Breast epithelium (tissue), 4 donors: Measurements from ENCODE around the gene TNFSF9. TPM values are rescaled to one million over a fixed set of nuclear protein-coding genes. Genes with fewer than 3 reads are reported as not detected.
"Not testable (repeated sequence)": the region's sequence is repeated elsewhere in the genome, so short reads cannot be mapped to it uniquely, and the experiment has no call there.

Experiments
- DNase-seq, 2 donors: peaks; one replicate each; pipeline ENCODE4 v3.0.0-alpha.2; 2019; ENCODE audit warnings: low spot score in 2 of 2
- H3K27ac ChIP-seq, 2 donors: fragments of 200-600 bp; sonication (generic) in 1 of 2; one replicate each; pipeline ENCODE4 v1.5.1; 2016 to 2019; ENCODE audit warnings: mild to moderate bottlenecking in 1 of 2
- H3K27me3 ChIP-seq, 2 donors: fragments of 200-600 bp; sonication (generic) in 1 of 2; one replicate each; pipeline versions ENCODE4 v1.5.1 to v1.6.0; 2017 to 2019; ENCODE audit warnings: control low read depth in 1 of 2, mild to moderate bottlenecking in 1 of 2
- H3K36me3 ChIP-seq: fragments of 200-600 bp; one replicate; pipeline ENCODE4 v1.5.1; 2019
- H3K4me1 ChIP-seq, 2 donors: fragments of 200-600 bp; sonication (generic); one replicate each; pipeline ENCODE4 v1.5.1; 2016 to 2019; ENCODE audit warnings: control low read depth in 1 of 2
- H3K4me3 ChIP-seq, 3 donors: fragments of 200-600 bp; sonication (generic); 1 replicate in 2 of 3; 2 replicates in 1 of 3; pipeline ENCODE4 v1.5.1; 2016 to 2019; ENCODE audit warnings: mild to moderate bottlenecking in 3 of 3, moderate library complexity in 2 of 3
- H3K9me3 ChIP-seq, 2 donors: fragments of 200-600 bp; sonication (generic) in 1 of 2; one replicate each; pipeline ENCODE4 v1.5.1; 2016 to 2019; ENCODE audit warnings: control low read depth in 1 of 2
- CTCF ChIP-seq, 3 donors: fragments of 450-650 bp; IDR thresholded peaks; one replicate each; pipeline ENCODE4 v1.5.1; 2016 to 2017; ENCODE audit warnings: antibody characterized with exemption in 3 of 3, mild to moderate bottlenecking in 3 of 3, moderate library complexity in 3 of 3
- POLR2A ChIP-seq: fragments of 450-650 bp; IDR thresholded peaks from one replicate; pipeline ENCODE4 v1.6.1; 2016; ENCODE audit warnings: antibody characterized with exemption, mild to moderate bottlenecking, moderate library complexity
- POLR2AphosphoS5 ChIP-seq, 3 donors: sonication (generic); formaldehyde crosslinking; IDR thresholded peaks; one replicate each; pipeline ENCODE4 v1.6.1; 2017; ENCODE audit warnings: antibody characterized with exemption in 3 of 3
- intact Hi-C: fragments of 100-400 bp; cut with DNase I; formaldehyde crosslinking; loops from one replicate; pipeline ENCODE4 v1.15.1; 2023; ENCODE audit warnings: low total_unique reads
- total RNA-seq, 3 donors: library from RNA; depleted of rRNA; stranded (reverse); fragments of >200 nt; gene quantifications; one replicate each; pipeline ENCODE4 v1.1.0, GENCODE V29; 2016

TNFSF9 gene
- total RNA-seq, 3 donors from 2014 or later, result 0.33 to 1.6 (median 0.44) TPM

DNA sequence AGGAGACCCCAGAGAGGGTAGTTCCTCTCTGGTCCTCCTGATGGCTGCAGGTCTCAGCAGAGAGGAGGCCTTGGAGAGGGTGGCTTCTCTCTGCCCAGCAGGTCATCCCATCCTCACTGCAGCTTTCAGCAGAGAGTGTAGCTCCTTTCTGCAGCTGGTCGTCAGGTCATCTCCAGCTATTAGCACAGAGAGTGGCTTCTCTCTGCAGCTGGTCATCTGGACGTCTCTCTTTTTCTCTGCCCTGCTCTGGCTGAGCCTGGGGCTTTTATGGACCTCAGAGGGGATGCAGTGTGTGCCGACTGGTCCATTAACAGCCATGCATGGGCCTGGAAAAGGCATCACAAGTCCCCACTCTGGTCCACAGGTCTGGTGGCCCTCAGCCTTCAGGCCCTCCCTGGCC is 20.3 kb downstream of the TNFSF9 start:
- no peak for TF ChIP-seq POLR2AphosphoS5 (IDR thresholded peaks at IDR 0.05)
- TF ChIP-seq POLR2A, result no peak
- no peak for TF ChIP-seq CTCF (IDR thresholded peaks at IDR 0.05)
- Histone ChIP-seq H3K4me1 (no peaks in the 10 kb centered on the region), H3K27ac (no peak overlapping the region), H3K9me3 (peaks cover 0 to 3% of the 10 kb centered on the region in 2 donors), H3K4me3 (no peak overlapping the region), H3K36me3 (no peaks in the 10 kb centered on the region), H3K27me3 (peaks cover 0 to 13% of the 10 kb centered on the region in 2 donors)
- intact Hi-C loops, result no loop called here
- no peak for DNase-seq

DNA sequence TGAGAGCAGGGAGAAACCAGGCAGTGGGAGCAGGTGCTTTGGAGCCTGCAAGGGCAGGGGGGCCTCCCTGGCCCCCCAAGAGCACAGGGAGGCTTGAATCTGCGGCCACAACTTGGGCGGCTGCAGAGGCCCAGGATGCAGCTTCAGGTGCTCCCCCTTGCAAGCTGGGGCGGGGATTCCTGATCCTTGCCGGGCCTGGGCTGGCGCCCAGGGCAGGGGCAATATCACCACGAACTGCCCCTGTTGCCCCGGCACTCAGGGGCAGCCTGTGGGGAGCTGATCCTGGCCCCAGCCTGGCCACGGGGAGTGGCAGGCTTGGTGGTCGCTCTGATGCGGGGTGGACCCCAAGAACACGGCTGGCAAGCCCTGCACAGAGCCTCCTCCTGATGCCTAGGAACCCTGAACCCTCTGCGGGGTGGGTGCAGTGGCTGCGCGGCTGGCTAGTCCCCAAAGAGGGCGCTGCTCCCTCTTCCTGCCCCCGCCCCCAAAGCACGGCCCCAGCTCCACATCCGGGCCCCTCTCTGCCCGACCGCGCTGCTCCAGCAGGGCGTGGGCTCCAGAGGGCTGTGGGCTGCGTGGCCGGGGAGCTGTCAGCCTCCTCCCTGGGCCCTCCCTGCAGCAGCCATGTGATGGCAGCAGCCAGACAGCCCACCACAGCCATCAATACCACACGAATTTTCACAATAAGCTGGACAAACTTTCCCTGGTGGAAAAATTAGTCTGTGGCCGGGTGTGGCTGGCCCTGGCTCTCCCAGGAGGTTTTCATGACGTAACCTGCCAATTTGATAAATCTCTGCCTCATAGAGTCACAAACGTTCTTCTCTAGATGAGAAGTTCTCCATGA is 21.0 kb downstream of the TNFSF9 start:
- no peak for TF ChIP-seq POLR2AphosphoS5 (IDR thresholded peaks at IDR 0.05)
- no peak for TF ChIP-seq CTCF (IDR thresholded peaks at IDR 0.05)
- TF ChIP-seq POLR2A, result no peak
- Histone ChIP-seq H3K27ac (no peak overlapping the region), H3K36me3 (no peaks in the 10 kb centered on the region), H3K9me3 (peaks cover 0 to 3% of the 10 kb centered on the region in 2 donors), H3K4me3 (no peak overlapping the region), H3K27me3 (peaks cover 0 to 13% of the 10 kb centered on the region in 2 donors), H3K4me1 (no peaks in the 10 kb centered on the region)
- intact Hi-C loops, result no loop called here
- DNase-seq, result no peak

- H3K4me3 ChIP-seq, result no peak overlapping the region
- no peaks in the 10 kb centered on the region for H3K9me3 ChIP-seq
- H3K4me1 ChIP-seq, result no peaks in the 10 kb centered on the region
- no peak for TF ChIP-seq POLR2AphosphoS5 (IDR thresholded peaks at IDR 0.05)
- TF ChIP-seq POLR2A, result no peak
- TF ChIP-seq CTCF (IDR thresholded peaks at IDR 0.05), result no peak
- no peak overlapping the region for H3K27ac ChIP-seq
- peaks cover 0 to 12% of the 10 kb centered on the region in 2 donors for H3K27me3 ChIP-seq
- intact Hi-C loops, result loop anchor here (5.0 kb wide), 1 partner anchor 1286 kb away; no protein-coding TSS in a partner anchor
- H3K36me3 ChIP-seq, result no peaks in the 10 kb centered on the region
- no peak for DNase-seq
These were observed 25.2 kb downstream of the TNFSF9 start for GRCh38 chr19:6556043-6556449.

DNA sequence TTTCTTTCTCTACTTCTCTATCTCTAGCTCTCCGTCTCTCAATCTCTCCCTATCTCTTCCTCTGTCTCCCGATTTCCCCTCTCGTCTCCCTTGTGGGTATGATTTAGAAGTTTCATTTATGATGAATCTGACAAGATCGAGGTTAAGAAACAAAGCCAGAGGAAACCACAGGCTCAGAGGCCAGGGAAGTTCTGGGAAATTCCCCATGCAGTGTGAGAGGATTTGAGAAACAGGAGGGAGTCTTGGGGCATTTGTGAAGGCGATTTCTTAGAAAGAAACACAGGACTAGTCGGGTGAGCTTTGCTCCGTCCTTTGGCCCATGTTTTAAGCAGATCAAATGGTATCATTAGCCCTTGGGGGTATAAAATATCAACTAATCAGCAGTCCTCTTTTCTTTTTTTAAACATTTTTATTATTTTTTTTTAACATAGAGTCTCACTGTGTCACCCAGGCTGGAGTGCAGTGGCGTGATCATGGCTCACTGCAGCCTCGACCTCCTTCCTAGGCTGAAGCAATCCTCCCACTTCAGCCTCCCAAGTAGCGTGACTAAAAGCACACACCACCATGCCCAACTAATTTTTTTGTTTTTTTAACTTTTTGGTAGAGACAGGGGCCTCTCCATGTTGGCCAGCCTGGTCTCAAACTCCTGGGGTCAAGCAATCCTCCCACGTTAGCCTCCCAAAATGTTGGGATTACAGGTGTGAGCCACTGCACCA is 25.8 kb downstream of the TNFSF9 start:
- Histone ChIP-seq H3K4me3 (no peak overlapping the region), H3K27ac (no peak overlapping the region), H3K9me3 (no peaks in the 10 kb centered on the region), H3K27me3 (peaks cover 0 to 6% of the 10 kb centered on the region in 2 donors), H3K4me1 (no peaks in the 10 kb centered on the region), H3K36me3 (no peaks in the 10 kb centered on the region)
- DNase-seq, result no peak
- TF ChIP-seq POLR2A (no peak), CTCF (IDR thresholded peaks at IDR 0.05) (no peak), POLR2AphosphoS5 (IDR thresholded peaks at IDR 0.05) (no peak)
- intact Hi-C loops, result loop anchor here (5.0 kb wide), 1 partner anchor 1286 kb away; no protein-coding TSS in a partner anchor

DNA sequence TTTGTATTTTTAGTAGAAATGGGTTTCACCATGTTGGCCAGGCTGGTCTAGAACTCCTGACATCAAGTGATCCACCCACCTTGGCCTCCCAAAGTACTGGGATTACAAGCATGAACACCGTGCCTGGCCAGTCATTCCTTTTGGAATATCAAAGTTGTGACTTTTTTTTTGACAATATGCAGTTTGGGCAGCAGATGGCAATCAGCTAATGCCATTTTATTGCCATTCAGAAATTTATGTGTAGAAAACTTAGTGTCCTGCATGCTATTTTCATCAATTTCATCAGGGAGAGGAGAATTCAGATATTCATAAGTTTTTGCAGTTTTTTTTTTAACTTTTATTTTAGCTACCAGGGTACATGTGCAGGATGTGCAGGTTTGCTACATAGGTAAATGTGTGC is 31.6 kb downstream of the TNFSF9 start:
- intact Hi-C loops, H3K27ac ChIP-seq, H3K4me3 ChIP-seq, H3K27me3 ChIP-seq, H3K4me1 ChIP-seq, H3K36me3 ChIP-seq, DNase-seq: not testable (repeated sequence)
- H3K9me3 ChIP-seq, result peaks cover 0 to 12% of the 10 kb centered on the region in 2 donors
